HepG2 (cell line): ENCODE results near the gene SYVN1. TPM values are rescaled to one million over a fixed set of nuclear protein-coding genes. Genes with fewer than 3 reads are reported as not detected.

ENCODE experiments used
- ATF1 ChIP-seq: IDR thresholded peaks from 2 replicates; pipeline ENCODE4 v1.6.1; 2016; ENCODE audit warnings: mild to moderate bottlenecking, control low read depth
- ATF5 ChIP-seq: sonication (generic); formaldehyde crosslinking; IDR thresholded peaks from 2 replicates; pipeline ENCODE4 v1.4.0; 2020; ENCODE audit warnings: mild to moderate bottlenecking, low read depth, missing genetic modification reagents
- GABPA ChIP-seq, 2 experiments: IDR thresholded peaks; 2 replicates each; pipeline ENCODE4 v1.6.1; 2011 to 2016; ENCODE audit warnings: low read depth in 2 of 2, low read length in 1 of 2, missing biosample characterization in 1 of 2, missing genetic modification characterization in 1 of 2
- MED1 ChIP-seq: sonication (generic); formaldehyde crosslinking; IDR thresholded peaks from 2 replicates; pipeline ENCODE4 v1.4.0; 2020; ENCODE audit warnings: missing genetic modification reagents
- MED13 ChIP-seq: sonication (generic); formaldehyde crosslinking; IDR thresholded peaks from 2 replicates; pipeline ENCODE4 v1.5.0; 2020; ENCODE audit warnings: missing genetic modification reagents
- MEF2D ChIP-seq: sonication (generic); formaldehyde crosslinking; IDR thresholded peaks from 2 replicates; pipeline ENCODE4 v1.5.1; 2020; ENCODE audit warnings: mild to moderate bottlenecking, missing genetic modification reagents
- SAFB2 ChIP-seq: sonication (generic); formaldehyde crosslinking; IDR thresholded peaks from 2 replicates; pipeline ENCODE4 v1.5.1; 2020; ENCODE audit warnings: missing genetic modification reagents, low read depth, mild to moderate bottlenecking, borderline replicate concordance
- SIX1 ChIP-seq: sonication (generic); formaldehyde crosslinking; IDR thresholded peaks from 2 replicates; pipeline ENCODE4 v1.4.0; 2020; ENCODE audit warnings: missing genetic modification reagents, borderline replicate concordance
- XRCC5 ChIP-seq: fragments of 200-400 bp; formaldehyde crosslinking; optimal IDR thresholded peaks from 2 replicates; pipeline ENCODE3; 2017; ENCODE audit warnings: mild to moderate bottlenecking, low read length
- YEATS4 ChIP-seq: sonication (generic); formaldehyde crosslinking; IDR thresholded peaks from 2 replicates; pipeline ENCODE4 v1.4.0; 2020; ENCODE audit warnings: missing genetic modification reagents, borderline replicate concordance
- ZFX ChIP-seq: sonication (generic); formaldehyde crosslinking; IDR thresholded peaks from 2 replicates; pipeline ENCODE4 v1.4.0; 2020; ENCODE audit warnings: mild to moderate bottlenecking, low read depth, missing genetic modification reagents, moderate library complexity
- ZMAT3 ChIP-seq: sonication (generic); formaldehyde crosslinking; conservative IDR thresholded peaks from 2 replicates; pipeline ENCODE4 v1.7.0; 2021; ENCODE audit warnings: missing genetic modification reagents
- ZMYM3 ChIP-seq: sonication (generic); formaldehyde crosslinking; IDR thresholded peaks from 2 replicates; pipeline ENCODE4 v1.5.1; 2020; ENCODE audit warnings: mild to moderate bottlenecking, missing genetic modification reagents
- ZNF382 ChIP-seq: sonication (generic); formaldehyde crosslinking; IDR thresholded peaks from 2 replicates; pipeline ENCODE4 v1.5.0; 2020; ENCODE audit warnings: missing genetic modification reagents, mild to moderate bottlenecking, borderline replicate concordance
- ZNF678 ChIP-seq: sonication (generic); formaldehyde crosslinking; IDR thresholded peaks from 2 replicates; pipeline ENCODE4 v1.4.0; 2020; ENCODE audit warnings: mild to moderate bottlenecking, missing genetic modification reagents
- ZNF746 ChIP-seq: sonication (generic); formaldehyde crosslinking; IDR thresholded peaks from 2 replicates; pipeline ENCODE4 v1.8.0; 2022; ENCODE audit warnings: mild to moderate bottlenecking, missing genetic modification reagents
- ZNF800 ChIP-seq: sonication (generic); formaldehyde crosslinking; IDR thresholded peaks from 2 replicates; pipeline ENCODE4 v1.4.0; 2020; ENCODE audit warnings: missing genetic modification reagents
- ZSCAN25 ChIP-seq: sonication (generic); formaldehyde crosslinking; IDR thresholded peaks from 2 replicates; pipeline ENCODE4 v1.8.0; 2022; ENCODE audit warnings: mild to moderate bottlenecking, missing genetic modification reagents
- polyA plus RNA-seq, 8 experiments: library from polyadenylated mRNA; depleted of rRNA in 3 of 8; stranded (reverse) in 7 of 8; unstranded in 1 of 8; fragments of >200 nt; fragmentation: Illumina TruSeq in 4 of 8; extraction: Trizol in 4 of 8; gene quantifications; 2 replicates each; pipeline versions ENCODE4 v1.2.1 to v1.2.3, GENCODE V29; 2011 to 2016; ENCODE audit warnings: low read depth in 4 of 8, missing spikeins in 1 of 8, mixed read lengths in 1 of 8; ENCODE audit not compliant: insufficient read depth in 1 of 8
- total RNA-seq, 5 experiments: library from RNA; depleted of rRNA; stranded (reverse); fragments of >200 nt; fragmentation: Illumina TruSeq; extraction: Trizol; gene quantifications; 2 replicates each; pipeline ENCODE4 v1.2.3, GENCODE V29; 2016; ENCODE audit warnings: low read depth in 1 of 5
- TF ChIP-seq, protein P1 (sequence below): sonication (generic); formaldehyde crosslinking; IDR thresholded peaks from 2 replicates; pipeline ENCODE4 v1.8.0; 2022; ENCODE audit warnings: missing genetic modification reagents, mild to moderate bottlenecking, borderline replicate concordance
- TF ChIP-seq, protein P2 (sequence below): sonication (generic); formaldehyde crosslinking; IDR thresholded peaks from 2 replicates; pipeline ENCODE4 v1.5.0; 2020; ENCODE audit warnings: missing genetic modification reagents
- TF ChIP-seq, protein P3 (sequence below): sonication (generic); formaldehyde crosslinking; IDR thresholded peaks from 2 replicates; pipeline ENCODE4 v1.9.0; 2022; ENCODE audit warnings: low read depth, missing genetic modification reagents

Gene SYVN1
- total and polyA plus RNA-seq, 2 of the 13 experiments (the other 11 are each of a cell fraction or from before 2014, with no cell fraction given): 10.3 to 22.5 TPM

DNA sequence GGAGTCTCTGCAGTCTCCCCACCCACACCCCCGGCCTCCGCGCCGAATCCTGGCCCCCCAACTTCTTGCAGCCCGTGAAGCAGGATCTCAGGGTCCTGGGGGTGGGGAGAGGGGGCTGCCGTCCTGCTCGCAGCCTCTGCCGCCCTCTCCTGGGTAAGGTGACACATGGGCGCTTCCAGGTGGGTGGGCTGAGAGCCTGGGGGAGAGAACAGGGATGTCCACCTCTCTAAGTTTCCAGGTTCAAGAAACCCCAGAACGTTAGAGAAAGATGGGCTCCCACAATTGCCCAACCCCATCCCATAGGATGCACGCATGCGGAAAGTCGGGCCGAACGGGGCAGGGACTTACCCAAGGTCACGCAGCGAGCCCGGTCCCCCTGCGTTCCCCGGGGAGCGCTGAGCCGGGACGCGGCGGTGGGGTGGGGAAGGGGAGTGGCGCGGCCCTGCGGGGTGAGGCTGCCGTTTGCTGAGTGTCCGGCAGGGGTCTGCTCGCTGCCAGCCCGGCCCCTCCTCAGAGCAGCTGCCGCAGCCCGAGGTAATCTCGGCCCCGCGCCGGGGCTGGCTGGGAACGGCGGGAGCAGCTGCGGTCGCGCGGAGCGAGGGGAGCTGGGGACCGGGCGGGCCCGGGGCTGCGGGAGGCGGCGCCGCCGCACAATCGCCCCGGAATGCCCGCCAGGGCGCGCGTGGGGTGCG lies 46.7 kb upstream of the SYVN1 start (continued):
- TF ChIP-seq ZNF800 (CRISPR knock-in tag) (peak; percentile 49; the same call in 1 of the 2 replicates), SIX1 (CRISPR knock-in tag) (no peak), ZFX (CRISPR knock-in tag) (peak; percentile 63), MED1 (CRISPR knock-in tag) (peak; percentile 48), ZSCAN25 (peak; percentile 63; the same call in 1 of the 2 replicates), SAFB2 (CRISPR knock-in tag) (no peak; the same call in 1 of the 2 replicates), MED13 (CRISPR knock-in tag) (0 out of 2 replicates have a peak, but pooled peaks have one; percentile 52), GABPA (IDR thresholded peaks at IDR 0.05; ENCODE audit: low read depth, low read length) (no peak), GABPA (CRISPR knock-in tag; IDR thresholded peaks at IDR 0.05; ENCODE audit: low read depth) (no peak), ATF1 (CRISPR knock-in tag) (no peak), ZMAT3 (CRISPR knock-in tag) (peak; percentile 75; the same call in 1 of the 2 replicates), ZMYM3 (CRISPR knock-in tag) (peak; percentile 88), MEF2D (CRISPR knock-in tag) (peak; percentile 25; the same call in 1 of the 2 replicates), ZNF678 (0 out of 2 replicates have a peak, but pooled peaks have one; percentile 25), ZNF382 (CRISPR knock-in tag) (no peak), ATF5 (no peak), XRCC5 (peak; percentile 66), YEATS4 (CRISPR knock-in tag) (peak; percentile 30; the same call in 1 of the 2 replicates), ZNF746 (CRISPR knock-in tag) (peak; percentile 76)
- TF ChIP-seq, protein P1, sequence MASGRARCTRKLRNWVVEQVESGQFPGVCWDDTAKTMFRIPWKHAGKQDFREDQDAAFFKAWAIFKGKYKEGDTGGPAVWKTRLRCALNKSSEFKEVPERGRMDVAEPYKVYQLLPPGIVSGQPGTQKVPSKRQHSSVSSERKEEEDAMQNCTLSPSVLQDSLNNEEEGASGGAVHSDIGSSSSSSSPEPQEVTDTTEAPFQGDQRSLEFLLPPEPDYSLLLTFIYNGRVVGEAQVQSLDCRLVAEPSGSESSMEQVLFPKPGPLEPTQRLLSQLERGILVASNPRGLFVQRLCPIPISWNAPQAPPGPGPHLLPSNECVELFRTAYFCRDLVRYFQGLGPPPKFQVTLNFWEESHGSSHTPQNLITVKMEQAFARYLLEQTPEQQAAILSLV: peak; percentile 51; the same call in 1 of the 2 replicates
- TF ChIP-seq, protein P2, sequence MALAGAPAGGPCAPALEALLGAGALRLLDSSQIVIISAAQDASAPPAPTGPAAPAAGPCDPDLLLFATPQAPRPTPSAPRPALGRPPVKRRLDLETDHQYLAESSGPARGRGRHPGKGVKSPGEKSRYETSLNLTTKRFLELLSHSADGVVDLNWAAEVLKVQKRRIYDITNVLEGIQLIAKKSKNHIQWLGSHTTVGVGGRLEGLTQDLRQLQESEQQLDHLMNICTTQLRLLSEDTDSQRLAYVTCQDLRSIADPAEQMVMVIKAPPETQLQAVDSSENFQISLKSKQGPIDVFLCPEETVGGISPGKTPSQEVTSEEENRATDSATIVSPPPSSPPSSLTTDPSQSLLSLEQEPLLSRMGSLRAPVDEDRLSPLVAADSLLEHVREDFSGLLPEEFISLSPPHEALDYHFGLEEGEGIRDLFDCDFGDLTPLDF (CRISPR knock-in tag): 0 out of 2 replicates have a peak, but pooled peaks have one; percentile 17
- TF ChIP-seq, protein P3, sequence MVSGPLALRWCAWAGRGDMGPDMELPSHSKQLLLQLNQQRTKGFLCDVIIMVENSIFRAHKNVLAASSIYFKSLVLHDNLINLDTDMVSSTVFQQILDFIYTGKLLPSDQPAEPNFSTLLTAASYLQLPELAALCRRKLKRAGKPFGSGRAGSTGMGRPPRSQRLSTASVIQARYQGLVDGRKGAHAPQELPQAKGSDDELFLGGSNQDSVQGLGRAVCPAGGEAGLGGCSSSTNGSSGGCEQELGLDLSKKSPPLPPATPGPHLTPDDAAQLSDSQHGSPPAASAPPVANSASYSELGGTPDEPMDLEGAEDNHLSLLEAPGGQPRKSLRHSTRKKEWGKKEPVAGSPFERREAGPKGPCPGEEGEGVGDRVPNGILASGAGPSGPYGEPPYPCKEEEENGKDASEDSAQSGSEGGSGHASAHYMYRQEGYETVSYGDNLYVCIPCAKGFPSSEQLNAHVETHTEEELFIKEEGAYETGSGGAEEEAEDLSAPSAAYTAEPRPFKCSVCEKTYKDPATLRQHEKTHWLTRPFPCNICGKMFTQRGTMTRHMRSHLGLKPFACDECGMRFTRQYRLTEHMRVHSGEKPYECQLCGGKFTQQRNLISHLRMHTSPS (CRISPR knock-in tag): peak; percentile 38; the same call in 1 of the 2 replicates
